ENCODE data around the gene TAF1D. TPM values are rescaled to one million over a fixed set of nuclear protein-coding genes. Genes with fewer than 3 reads are reported as not detected.
"Not testable (repeated sequence)": the region's sequence is repeated elsewhere in the genome, so short reads cannot be mapped to it uniquely, and the experiment has no call there.

TAF1D gene
- total RNA-seq, 1 experiment from 2014 or later = 272 TPM

GRCh38 chr11:93746101-93746500, 4.8 kb upstream of the TAF1D start:
- Histone ChIP-seq H3K23me2 (ENCODE audit: insufficient read length, low read depth, low read length, poor library complexity, severe bottlenecking) (peaks cover 5% of the 10 kb centered on the region), H4K91ac (ENCODE audit: insufficient read length, low read depth, low read length) (no peak overlapping the region), H3T11ph (ENCODE audit: low read length) (no peak overlapping the region), H3K9ac (ENCODE audit: extremely low read depth, insufficient read length, low read length) (no peak overlapping the region), H3K4ac (ENCODE audit: low read depth, low read length) (no peak overlapping the region), H4K20me1 (ENCODE audit: control insufficient read depth, insufficient read depth, insufficient read length) (no peaks in the 10 kb centered on the region), H3K4me1 (ENCODE audit: insufficient read depth, low read length) (no peaks in the 10 kb centered on the region), H3K79me2 (ENCODE audit: insufficient read depth, low read length) (no peaks in the 10 kb centered on the region; the same call in 1 of the 2 replicates), H2BK120ac (ENCODE audit: low read depth, low read length, poor library complexity, severe bottlenecking) (no peak overlapping the region), H3K23ac (ENCODE audit: insufficient read length, low read depth, low read length) (no peak overlapping the region), H3K14ac (ENCODE audit: insufficient read depth, low read length) (no peak overlapping the region), H3K18ac (ENCODE audit: insufficient read length, low read depth, low read length) (no peak overlapping the region), H3K79me1 (ENCODE audit: insufficient read depth, low read depth, low read length, poor library complexity, severe bottlenecking) (no peaks in the 10 kb centered on the region), H4K8ac (replicated peaks; ENCODE audit: insufficient read length, low read depth, low read length) (no peak overlapping the region), H2BK20ac (ENCODE audit: low read depth, low read length, poor library complexity, severe bottlenecking) (no peak overlapping the region), H2AK5ac (ENCODE audit: insufficient read length, low read length) (no peak overlapping the region), H3K4me2 (ENCODE audit: insufficient read depth, insufficient read length, low read length) (no peak overlapping the region), H3K27me3 (ENCODE audit: insufficient read depth, low read length) (no peaks in the 10 kb centered on the region), H3K56ac (ENCODE audit: insufficient read length, low read depth, low read length) (no peak overlapping the region), H2AFZ (ENCODE audit: low read length) (no peak overlapping the region), H2BK12ac (ENCODE audit: insufficient read length, low read depth, low read length) (no peak overlapping the region), H3K27ac (ENCODE audit: insufficient read length, low read depth, low read length) (no peak overlapping the region), H2BK5ac (ENCODE audit: insufficient read length, low read length) (no peak overlapping the region), H2BK15ac (ENCODE audit: low read depth, low read length) (no peak overlapping the region), H4K5ac (ENCODE audit: insufficient read length, low read depth, low read length) (no peak overlapping the region), H3K9me3 (ENCODE audit: control insufficient read depth, low read depth, low read length) (no peaks in the 10 kb centered on the region)
- H3K36me3 Mint-ChIP-seq (ENCODE audit: insufficient read depth in 1 of 3, low read depth in 3 of 3) = peaks cover 2 to 18% (median 3%) of the 10 kb centered on the region in 3 experiments; a peak in 5 of 7 replicates
- H3K27ac Mint-ChIP-seq = no peak overlapping the region
- no CpG with 5 or more reads among the region's 2 CpGs for WGBS (ENCODE audit: extremely low coverage, insufficient read length, low lambda C conversion rate)
- no peak overlapping the region for H3K4me3 Mint-ChIP-seq
- no peak for DNase-seq
- peaks cover 2% of the 10 kb centered on the region; the same call in 1 of the 2 replicates for H3K27me3 Mint-ChIP-seq (ENCODE audit: low read depth)
- peaks cover 14 to 22% of the 10 kb centered on the region in 2 experiments for H3K4me1 Mint-ChIP-seq
- H3K9me3 Mint-ChIP-seq = no peaks in the 10 kb centered on the region
- TF ChIP-seq CTCF (conservative IDR thresholded peaks at IDR 0.05) = no peak

GRCh38 chr11:93745005-93745755, 3.9 kb upstream of the TAF1D start:
- not testable (repeated sequence) for H3K27me3 Mint-ChIP-seq (ENCODE audit: low read depth); H2BK15ac ChIP-seq (ENCODE audit: low read depth, low read length); H3K4ac ChIP-seq (ENCODE audit: low read depth, low read length); H3T11ph ChIP-seq (ENCODE audit: low read length); H3K4me1 ChIP-seq (ENCODE audit: insufficient read depth, low read length); H2BK12ac ChIP-seq (ENCODE audit: insufficient read length, low read depth, low read length); H3K18ac ChIP-seq (ENCODE audit: insufficient read length, low read depth, low read length); H4K5ac ChIP-seq (ENCODE audit: insufficient read length, low read depth, low read length); H3K4me2 ChIP-seq (ENCODE audit: insufficient read depth, insufficient read length, low read length); H3K79me1 ChIP-seq (ENCODE audit: insufficient read depth, low read depth, low read length, poor library complexity, severe bottlenecking); H3K9me3 Mint-ChIP-seq; H3K56ac ChIP-seq (ENCODE audit: insufficient read length, low read depth, low read length); H2BK20ac ChIP-seq (ENCODE audit: low read depth, low read length, poor library complexity, severe bottlenecking); H2AK5ac ChIP-seq (ENCODE audit: insufficient read length, low read length); H4K20me1 ChIP-seq (ENCODE audit: control insufficient read depth, insufficient read depth, insufficient read length); H4K8ac ChIP-seq (replicated peaks; ENCODE audit: insufficient read length, low read depth, low read length); DNase-seq; H3K14ac ChIP-seq (ENCODE audit: insufficient read depth, low read length); H2BK120ac ChIP-seq (ENCODE audit: low read depth, low read length, poor library complexity, severe bottlenecking); H3K23ac ChIP-seq (ENCODE audit: insufficient read length, low read depth, low read length); H3K27ac ChIP-seq (ENCODE audit: insufficient read length, low read depth, low read length); H3K27me3 ChIP-seq (ENCODE audit: insufficient read depth, low read length); H3K9me3 ChIP-seq (ENCODE audit: control insufficient read depth, low read depth, low read length); H3K9ac ChIP-seq (ENCODE audit: extremely low read depth, insufficient read length, low read length); H2AFZ ChIP-seq (ENCODE audit: low read length); H3K4me3 Mint-ChIP-seq; H3K23me2 ChIP-seq (ENCODE audit: insufficient read length, low read depth, low read length, poor library complexity, severe bottlenecking); H2BK5ac ChIP-seq (ENCODE audit: insufficient read length, low read length); H4K91ac ChIP-seq (ENCODE audit: insufficient read length, low read depth, low read length); H3K79me2 ChIP-seq (ENCODE audit: insufficient read depth, low read length)
- Mint-ChIP-seq H3K27ac (peak overlapping the region; percentile 14 to 72 (median 45); a peak in 4 of 7 replicates), H3K36me3 (ENCODE audit: insufficient read depth in 1 of 3, low read depth in 3 of 3) (peaks cover 10 to 27% (median 11%) of the 10 kb centered on the region in 3 experiments; a peak in 6 of 7 replicates), H3K4me1 (peaks cover 8 to 16% of the 10 kb centered on the region in 2 experiments)
- WGBS (ENCODE audit: extremely low coverage, insufficient read length, low lambda C conversion rate) = no CpG with 5 or more reads among the region's 12 CpGs
